CD4-positive, CD25-positive, alpha-beta regulatory T cell (primary cell): ENCODE results near the gene FAAH2. TPM values are rescaled to one million over a fixed set of nuclear protein-coding genes. Genes with fewer than 3 reads are reported as not detected.

ENCODE experiments used
- ATAC-seq, 2 donors: fragments of 150-1000 bp; cut with Tn5 transposase; one replicate each; pipeline ENCODE4 v1.10.0; 2021; ENCODE audit warnings: low read depth in 2 of 2, moderate number of reproducible peaks in 2 of 2, moderate library complexity in 1 of 2
- DNase-seq, 3 donors: peaks; one replicate each; pipeline versions ENCODE4 v3.0.0 to v3.0.0-alpha.2; 2012 to 2022; ENCODE audit warnings: mixed read lengths in 1 of 3
- H3K27ac ChIP-seq: one replicate; pipeline ENCODE4 v1.7.0; 2013; ENCODE audit warnings: mild to moderate bottlenecking, low read length; ENCODE audit not compliant: insufficient read depth, poor library complexity, severe bottlenecking
- H3K27me3 ChIP-seq: one replicate; pipeline ENCODE4 v1.7.0; 2013; ENCODE audit warnings: low read length; ENCODE audit not compliant: control insufficient read depth, insufficient read depth
- H3K36me3 ChIP-seq: one replicate; pipeline ENCODE4 v1.7.0; 2013; ENCODE audit warnings: mild to moderate bottlenecking, low read length, moderate library complexity; ENCODE audit not compliant: control insufficient read depth, insufficient read depth
- H3K4me1 ChIP-seq: 2 replicates; pipeline ENCODE4 v1.7.0; 2013; ENCODE audit warnings: mild to moderate bottlenecking, low read length; ENCODE audit not compliant: insufficient read depth, control insufficient read depth, poor library complexity, severe bottlenecking
- H3K4me3 ChIP-seq: one replicate; pipeline ENCODE4 v1.7.0; 2013; ENCODE audit warnings: low read depth, mild to moderate bottlenecking, low read length, moderate library complexity
- H3K9me3 ChIP-seq, 2 experiments: 1 replicate in 1 of 2; 2 replicates in 1 of 2; pipeline ENCODE4 v1.7.0; 2013; ENCODE audit warnings: low read length in 2 of 2, mild to moderate bottlenecking in 1 of 2, moderate library complexity in 1 of 2; ENCODE audit not compliant: control insufficient read depth in 2 of 2
- H3K27ac Mint-ChIP-seq, 3 donors: one replicate each; pipeline ENCODE4 v1.8.0; 2020 to 2022; ENCODE audit warnings: mild to moderate bottlenecking in 3 of 3, mixed read lengths in 3 of 3, moderate library complexity in 2 of 3
- H3K27me3 Mint-ChIP-seq: one replicate; pipeline ENCODE4 v1.8.0; 2022; ENCODE audit warnings: mild to moderate bottlenecking, mixed read lengths
- H3K36me3 Mint-ChIP-seq: one replicate; pipeline ENCODE4 v1.8.0; 2020; ENCODE audit warnings: mixed read lengths
- H3K4me1 Mint-ChIP-seq, 4 donors: one replicate each; pipeline ENCODE4 v1.8.0; 2020 to 2022; ENCODE audit warnings: mixed read lengths in 4 of 4, mild to moderate bottlenecking in 1 of 4
- H3K4me3 Mint-ChIP-seq, 4 donors: one replicate each; pipeline ENCODE4 v1.8.0; 2020 to 2022; ENCODE audit warnings: mild to moderate bottlenecking in 4 of 4, mixed read lengths in 4 of 4, moderate library complexity in 3 of 4
- H3K9me3 Mint-ChIP-seq, 7 donors: one replicate each; pipeline ENCODE4 v1.8.0; 2020 to 2022; ENCODE audit warnings: mixed read lengths in 7 of 7, mild to moderate bottlenecking in 3 of 7, moderate library complexity in 2 of 7
- polyA plus RNA-seq, 4 donors: library from polyadenylated mRNA; unstranded; fragments of 300-500 nt; fragmentation: Illumina TruSeq; gene quantifications; one replicate each; pipeline ENCODE4 v1.2.3, GENCODE V29; 2021
- total RNA-seq: library from RNA; stranded (reverse); gene quantifications from one replicate; pipeline ENCODE4 v1.2.3, GENCODE V29; 2022

FAAH2 gene
- total and polyA plus RNA-seq, 5 donors from 2014 or later, result 10.8 to 21.6 (median 14.8) TPM

DNA sequence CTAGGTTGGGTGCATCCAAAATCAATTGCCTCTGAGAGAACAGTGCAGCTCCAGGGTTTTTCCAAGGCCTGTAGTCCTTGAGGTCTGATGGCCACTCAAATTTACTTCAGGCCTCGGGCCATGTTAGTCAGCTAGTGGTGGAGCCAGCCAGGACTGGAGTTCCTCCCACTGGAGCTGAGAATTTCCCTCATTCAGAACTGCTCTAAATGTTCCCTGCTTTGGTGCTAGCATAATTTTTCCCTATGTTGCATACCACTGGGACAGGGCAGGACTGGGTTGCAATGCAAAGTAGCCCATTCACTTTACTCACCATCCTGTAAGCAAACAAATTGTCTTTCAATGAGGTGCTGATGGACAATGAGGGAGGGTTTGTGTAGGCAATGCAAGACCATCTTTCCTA is 159.3 kb downstream of the FAAH2 start:
- Mint-ChIP-seq H3K27me3 (no peaks in the 10 kb centered on the region), H3K9me3 (peaks cover 0 to 4% (median 0%) of the 10 kb centered on the region in 7 donors), H3K4me3 (no peak overlapping the region), H3K4me1 (peaks cover 0 to 1% (median 0%) of the 10 kb centered on the region in 4 donors), H3K27ac (no peak overlapping the region), H3K36me3 (peaks cover 4% of the 10 kb centered on the region)
- Histone ChIP-seq H3K27me3 (no peaks in the 10 kb centered on the region), H3K4me1 (no peaks in the 10 kb centered on the region), H3K4me3 (no peak overlapping the region), H3K27ac (no peak overlapping the region), H3K9me3 (no peaks in the 10 kb centered on the region), H3K36me3 (peaks cover 2% of the 10 kb centered on the region)
- no peak for DNase-seq
- ATAC-seq, result no peak

DNA sequence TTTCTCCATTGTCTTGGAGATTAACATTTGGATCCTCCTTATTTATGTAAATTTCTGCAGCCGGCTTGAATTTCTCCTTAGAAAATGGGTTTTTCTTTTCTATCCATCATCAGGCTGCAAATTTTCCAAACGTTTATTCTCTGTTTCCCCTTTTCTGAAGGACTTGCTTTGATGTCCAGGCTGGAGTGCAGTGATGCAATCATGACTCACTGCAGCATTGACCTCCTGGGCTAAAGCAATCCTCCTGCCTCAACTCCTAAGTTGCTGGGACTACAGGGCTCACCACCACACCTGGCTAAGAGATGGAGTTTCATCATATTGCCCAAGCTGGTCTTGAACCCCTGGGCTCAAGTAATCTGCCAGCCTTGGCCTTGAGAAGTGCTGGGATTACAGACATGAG is 161.3 kb downstream of the FAAH2 start:
- DNase-seq (no peak), ATAC-seq (no peak)
- Mint-ChIP-seq H3K9me3 (peaks cover 0 to 2% (median 0%) of the 10 kb centered on the region in 7 donors), H3K4me3 (no peak overlapping the region), H3K27ac (no peak overlapping the region), H3K4me1 (peaks cover 0 to 1% (median 0%) of the 10 kb centered on the region in 4 donors), H3K27me3 (no peaks in the 10 kb centered on the region), H3K36me3 (peaks cover 4% of the 10 kb centered on the region)
- H3K27ac ChIP-seq, result no peak overlapping the region
- no peak overlapping the region for H3K4me3 ChIP-seq
- no peaks in the 10 kb centered on the region for H3K4me1 ChIP-seq
- no peaks in the 10 kb centered on the region for H3K9me3 ChIP-seq
- H3K36me3 ChIP-seq, result peaks cover 5% of the 10 kb centered on the region
- H3K27me3 ChIP-seq, result no peaks in the 10 kb centered on the region

DNA sequence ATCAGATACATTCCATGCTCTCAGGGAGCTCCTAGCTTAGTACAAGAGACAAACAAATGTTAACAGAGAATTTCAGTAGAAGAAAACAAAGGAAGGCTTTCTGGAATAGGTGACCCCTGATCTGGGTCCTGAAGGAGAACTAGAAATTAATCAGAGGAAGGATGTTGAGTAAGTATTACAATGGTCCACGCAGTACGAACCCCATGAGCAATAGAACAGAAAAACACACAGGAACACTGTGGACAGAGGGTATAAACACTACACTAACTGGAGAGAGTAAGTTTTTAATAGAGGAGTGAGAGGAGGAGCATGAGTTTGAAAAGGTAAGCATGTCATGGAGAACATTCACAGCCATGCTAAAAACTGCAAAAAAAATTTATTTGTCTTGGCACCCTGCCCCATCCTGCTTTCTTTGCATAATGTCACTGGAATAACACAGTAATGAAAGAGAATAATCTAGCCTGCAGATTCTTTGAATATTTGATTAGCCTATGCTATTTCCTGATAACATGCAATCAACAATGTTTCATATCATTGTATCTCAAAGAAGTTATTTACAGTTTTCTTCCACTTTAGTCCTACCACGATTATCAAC is 165.0 kb downstream of the FAAH2 start:
- H3K9me3 ChIP-seq, result no peaks in the 10 kb centered on the region
- no peak for DNase-seq
- no peaks in the 10 kb centered on the region for H3K27me3 ChIP-seq
- Mint-ChIP-seq H3K9me3 (no peaks in the 10 kb centered on the region), H3K36me3 (peaks cover 4% of the 10 kb centered on the region), H3K27me3 (no peaks in the 10 kb centered on the region), H3K4me3 (no peak overlapping the region), H3K4me1 (peaks cover 0 to 1% (median 0%) of the 10 kb centered on the region in 4 donors), H3K27ac (peak overlapping the region in 1 of 3 donors; percentile 28)
- no peak for ATAC-seq
- H3K36me3 ChIP-seq, result peaks cover 3% of the 10 kb centered on the region
- no peaks in the 10 kb centered on the region for H3K4me1 ChIP-seq
- H3K27ac ChIP-seq, result no peak overlapping the region
- no peak overlapping the region for H3K4me3 ChIP-seq

DNA sequence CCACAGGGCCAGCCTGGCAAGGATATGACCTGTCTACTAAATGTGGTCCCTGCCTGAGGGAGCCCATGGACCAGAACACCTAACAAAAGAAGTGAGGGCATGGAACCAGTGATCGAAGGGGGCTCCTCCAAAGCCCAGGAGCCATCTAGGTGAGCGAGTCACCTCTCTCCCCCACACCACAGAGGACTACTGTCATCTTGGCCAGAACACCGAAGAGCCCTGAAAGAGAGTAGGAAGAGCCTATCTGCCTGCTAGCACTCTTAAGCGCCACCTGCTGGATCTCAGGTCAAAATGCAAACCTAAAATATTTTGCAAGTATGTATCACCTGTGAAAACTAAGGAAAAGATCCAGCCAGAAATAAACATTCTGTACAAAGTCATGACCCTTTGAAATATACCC is 167.4 kb downstream of the FAAH2 start:
- Histone ChIP-seq H3K4me3 (no peak overlapping the region), H3K4me1 (no peaks in the 10 kb centered on the region), H3K27me3 (no peaks in the 10 kb centered on the region), H3K9me3 (no peaks in the 10 kb centered on the region), H3K27ac (no peak overlapping the region), H3K36me3 (peaks cover 3% of the 10 kb centered on the region)
- Mint-ChIP-seq H3K4me3 (no peak overlapping the region), H3K36me3 (no peaks in the 10 kb centered on the region), H3K27ac (no peak overlapping the region), H3K9me3 (no peaks in the 10 kb centered on the region), H3K27me3 (no peaks in the 10 kb centered on the region), H3K4me1 (peaks cover 0 to 1% (median 0%) of the 10 kb centered on the region in 4 donors)
- no peak for ATAC-seq
- DNase-seq, result peak in 2 of 3 donors; percentile 22 to 53

DNA sequence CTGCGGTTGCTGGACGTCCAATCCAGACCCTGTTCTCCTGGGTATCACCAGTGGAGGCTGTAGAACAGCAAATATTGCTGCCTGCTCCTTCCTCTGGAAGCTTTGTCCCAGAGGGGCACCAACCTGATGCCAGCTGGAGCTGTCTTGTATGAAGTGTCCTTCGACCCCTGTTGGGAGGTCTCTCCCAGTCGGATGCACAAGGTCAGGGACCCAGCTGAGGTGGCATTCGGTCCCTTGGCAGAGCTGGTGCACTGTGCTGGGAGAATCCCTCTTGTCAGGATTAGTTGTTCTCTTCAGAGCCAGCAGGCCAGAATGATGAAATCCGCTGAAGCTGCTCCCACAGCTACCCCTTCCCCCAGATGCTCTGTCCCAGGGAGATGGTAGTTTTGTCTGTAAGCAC is 195.0 kb downstream of the FAAH2 start:
- ATAC-seq, result no peak
- Histone ChIP-seq H3K9me3 (no peaks in the 10 kb centered on the region), H3K27me3 (no peaks in the 10 kb centered on the region), H3K27ac (no peak overlapping the region), H3K36me3 (no peaks in the 10 kb centered on the region), H3K4me1 (no peaks in the 10 kb centered on the region), H3K4me3 (no peak overlapping the region)
- H3K4me1 Mint-ChIP-seq, result no peaks in the 10 kb centered on the region
- no peaks in the 10 kb centered on the region for H3K27me3 Mint-ChIP-seq
- peaks cover 11% of the 10 kb centered on the region for H3K36me3 Mint-ChIP-seq
- no peak overlapping the region for H3K4me3 Mint-ChIP-seq
- no peak overlapping the region for H3K27ac Mint-ChIP-seq
- H3K9me3 Mint-ChIP-seq, result peaks cover 0 to 14% (median 3%) of the 10 kb centered on the region in 7 donors
- no peak for DNase-seq

DNA sequence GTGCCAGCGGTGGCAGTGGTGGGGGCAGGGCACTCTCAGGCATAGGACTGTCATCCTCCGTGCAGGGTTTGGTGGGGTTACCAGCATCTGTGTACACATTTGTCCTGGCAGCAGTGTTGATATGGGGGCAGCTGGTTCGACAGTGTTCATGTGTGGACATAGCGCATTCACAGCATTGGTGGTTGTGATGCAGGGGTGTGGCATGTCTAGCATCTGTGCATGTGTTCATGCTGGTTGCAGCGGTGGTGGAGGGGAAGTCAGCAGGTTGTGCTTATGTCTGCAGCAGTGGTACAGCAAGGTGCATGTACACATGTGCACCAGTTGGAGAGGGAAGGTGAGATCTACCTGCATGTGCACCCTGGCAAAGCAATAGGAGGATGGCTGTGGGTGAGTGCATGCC is 230.0 kb downstream of the FAAH2 start:
- no peak overlapping the region for H3K4me3 Mint-ChIP-seq
- Histone ChIP-seq H3K9me3 (no peaks in the 10 kb centered on the region), H3K27ac (no peak overlapping the region), H3K4me1 (no peaks in the 10 kb centered on the region), H3K4me3 (no peak overlapping the region), H3K36me3 (no peaks in the 10 kb centered on the region), H3K27me3 (no peaks in the 10 kb centered on the region)
- no peak overlapping the region for H3K27ac Mint-ChIP-seq
- no peaks in the 10 kb centered on the region for H3K4me1 Mint-ChIP-seq
- DNase-seq (no peak), ATAC-seq (no peak)
- peaks cover 10% of the 10 kb centered on the region for H3K27me3 Mint-ChIP-seq
- peaks cover 0 to 11% (median 0%) of the 10 kb centered on the region in 7 donors for H3K9me3 Mint-ChIP-seq
- no peaks in the 10 kb centered on the region for H3K36me3 Mint-ChIP-seq

DNA sequence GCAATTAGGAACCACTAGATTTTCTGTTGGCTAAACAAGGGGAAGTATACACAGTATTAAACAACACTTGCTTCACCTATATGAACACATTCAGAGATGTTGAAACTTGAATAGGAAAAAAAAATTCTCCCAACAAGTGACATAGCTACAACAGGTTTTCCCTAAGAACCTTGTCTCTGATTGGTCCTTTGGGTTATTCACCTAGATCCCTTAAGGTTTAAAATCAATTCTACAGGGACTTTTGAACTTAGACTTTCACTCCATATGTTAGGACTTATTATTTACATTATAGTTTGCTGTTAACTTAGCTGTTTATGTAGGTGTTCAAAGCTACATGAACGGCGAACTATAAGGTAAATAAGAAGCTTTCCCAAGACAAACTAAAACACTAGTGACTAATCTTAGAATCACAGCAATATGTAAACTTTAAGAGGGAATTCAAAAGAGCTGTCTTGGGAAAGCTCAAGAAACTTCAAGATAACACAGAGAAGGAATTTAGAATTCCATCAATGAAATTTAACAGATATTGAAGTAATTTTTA is 233.1 kb downstream of the FAAH2 start:
- H3K27ac Mint-ChIP-seq, result no peak overlapping the region
- H3K4me3 Mint-ChIP-seq, result no peak overlapping the region
- no peaks in the 10 kb centered on the region for H3K9me3 ChIP-seq
- no peaks in the 10 kb centered on the region for H3K27me3 ChIP-seq
- H3K36me3 Mint-ChIP-seq, result no peaks in the 10 kb centered on the region
- no peaks in the 10 kb centered on the region for H3K4me1 ChIP-seq
- peaks cover 0 to 8% (median 0%) of the 10 kb centered on the region in 7 donors for H3K9me3 Mint-ChIP-seq
- DNase-seq (no peak), ATAC-seq (no peak)
- H3K27me3 Mint-ChIP-seq, result no peaks in the 10 kb centered on the region
- no peak overlapping the region for H3K4me3 ChIP-seq
- H3K36me3 ChIP-seq, result no peaks in the 10 kb centered on the region
- no peaks in the 10 kb centered on the region for H3K4me1 Mint-ChIP-seq
- no peak overlapping the region for H3K27ac ChIP-seq

DNA sequence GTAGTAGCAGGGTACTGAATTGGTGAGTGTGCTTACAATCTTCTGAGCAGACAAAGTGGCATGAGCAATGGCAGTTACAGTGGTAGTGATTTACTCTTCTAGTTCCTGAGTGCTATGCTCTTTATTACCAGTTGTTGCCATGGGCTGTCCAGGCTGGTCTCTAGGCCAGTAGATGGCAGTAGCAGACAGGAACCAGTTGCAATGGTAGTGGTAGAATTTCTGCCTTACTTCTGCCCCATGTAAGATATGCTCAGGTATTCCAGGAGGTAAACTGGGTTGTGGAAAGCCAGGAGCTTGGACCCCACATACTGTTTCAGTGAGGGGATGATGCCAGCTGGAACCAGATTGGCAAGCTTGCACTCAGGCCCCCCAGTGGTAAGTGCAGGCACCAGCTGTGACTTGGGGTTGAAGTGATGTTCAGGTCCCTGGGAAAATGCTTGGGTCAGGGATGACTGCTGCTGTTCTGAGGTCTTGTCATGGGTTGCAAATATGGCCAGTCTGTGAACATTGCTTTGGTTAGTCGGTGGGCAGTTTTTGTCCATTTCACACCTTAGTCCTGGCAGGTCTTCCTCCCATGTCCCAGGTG is 242.3 kb downstream of the FAAH2 start:
- Histone ChIP-seq H3K4me1 (no peaks in the 10 kb centered on the region), H3K36me3 (no peaks in the 10 kb centered on the region), H3K27ac (no peak overlapping the region), H3K9me3 (no peaks in the 10 kb centered on the region), H3K27me3 (no peaks in the 10 kb centered on the region), H3K4me3 (no peak overlapping the region)
- Mint-ChIP-seq H3K9me3 (peaks cover 0 to 2% (median 0%) of the 10 kb centered on the region in 7 donors), H3K27ac (no peak overlapping the region), H3K4me3 (no peak overlapping the region), H3K36me3 (no peaks in the 10 kb centered on the region), H3K4me1 (no peaks in the 10 kb centered on the region), H3K27me3 (no peaks in the 10 kb centered on the region)
- peak in 1 of 2 donors; percentile 28 for ATAC-seq
- peak in 2 of 3 donors; percentile 9 to 33 for DNase-seq
